GM12878 (cell line): Measurements from ENCODE around the gene AGAP1.

ENCODE experiments used
- BHLHE40 ChIP-seq, 2 experiments: fragments of 450-650 bp in 1 of 2; IDR thresholded peaks; 2 replicates each; pipeline ENCODE4 v1.6.1; 2011 to 2017; ENCODE audit warnings: low read depth in 2 of 2, borderline replicate concordance in 1 of 2, improper control_type of control experiment in 1 of 2, low read length in 1 of 2, mild to moderate bottlenecking in 1 of 2
- GABPA ChIP-seq: IDR thresholded peaks from 2 replicates; pipeline ENCODE4 v1.6.1; 2014; ENCODE audit warnings: antibody characterized with exemption, low read depth, mild to moderate bottlenecking, inconsistent platforms
- POLR2AphosphoS5 ChIP-seq: IDR thresholded peaks from 2 replicates; pipeline ENCODE4 v1.6.1; 2011; ENCODE audit warnings: mild to moderate bottlenecking, low read length, inconsistent platforms
- ZZZ3 ChIP-seq: IDR thresholded peaks from 2 replicates; pipeline ENCODE4 v1.6.1; 2011; ENCODE audit warnings: low read depth; ENCODE audit not compliant: control insufficient read depth, insufficient read length
- TF ChIP-seq, protein P1 (sequence below): IDR thresholded peaks from 2 replicates; pipeline ENCODE4 v1.6.1; 2011; ENCODE audit warnings: low read depth, mild to moderate bottlenecking, low read length, moderate library complexity, borderline replicate concordance; ENCODE audit errors: extremely low read depth

DNA sequence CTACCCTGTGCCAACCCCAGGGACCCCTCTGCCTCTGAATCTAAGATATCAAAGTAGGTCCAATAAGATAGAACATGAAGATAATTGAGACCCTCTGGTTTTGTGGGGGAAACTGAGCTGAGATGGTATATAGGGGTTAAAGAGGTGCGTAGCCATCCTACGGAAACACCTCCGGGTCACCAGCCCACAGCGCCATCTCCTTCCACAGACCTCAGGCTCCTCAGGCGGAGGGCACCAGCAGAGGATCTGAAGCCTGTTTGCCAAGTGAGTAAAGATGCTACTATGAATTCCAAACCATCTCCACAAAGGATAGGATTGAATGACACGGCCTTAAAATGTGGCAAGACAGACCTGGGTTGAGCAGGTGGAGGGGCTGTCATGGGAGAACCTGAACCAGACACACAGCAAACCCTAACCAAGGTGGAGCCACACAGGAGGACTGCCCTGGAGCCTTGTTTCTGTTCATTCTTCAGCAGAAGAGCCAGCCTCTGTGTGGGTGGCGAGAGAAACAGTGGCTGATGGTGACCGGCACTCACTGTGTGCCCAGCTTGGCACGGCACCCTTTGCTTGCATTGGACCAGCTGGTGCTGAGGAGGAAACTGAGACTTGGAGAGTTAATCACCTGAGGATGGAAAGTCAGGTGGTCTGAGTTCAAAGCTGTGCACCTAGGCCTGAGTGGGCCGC, 664.1 kb downstream of the AGAP1 start:
- TF ChIP-seq POLR2AphosphoS5 = no peak
- no peak for TF ChIP-seq BHLHE40 (IDR thresholded peaks at IDR 0.05; ENCODE audit: borderline replicate concordance in 1 of 2, low read depth in 2 of 2, low read length in 1 of 2)
- no peak for TF ChIP-seq GABPA
- no peak for TF ChIP-seq ZZZ3
- TF ChIP-seq, protein P1, sequence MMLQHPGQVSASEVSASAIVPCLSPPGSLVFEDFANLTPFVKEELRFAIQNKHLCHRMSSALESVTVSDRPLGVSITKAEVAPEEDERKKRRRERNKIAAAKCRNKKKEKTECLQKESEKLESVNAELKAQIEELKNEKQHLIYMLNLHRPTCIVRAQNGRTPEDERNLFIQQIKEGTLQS = no peak
